Upper lobe of right lung (tissue), 1 donor: ENCODE measurements around the gene KRTAP4-4. TPM values are rescaled to one million over a fixed set of nuclear protein-coding genes. Genes with fewer than 3 reads are reported as not detected.
"Not testable (repeated sequence)": the region's sequence is repeated elsewhere in the genome, so short reads cannot be mapped to it uniquely, and the experiment has no call there.

Experiments used
- ATAC-seq: fragments of 200-7000 bp; cut with Tn5 transposase; one replicate; pipeline ENCODE4 v1.9.1; 2020; ENCODE audit warnings: mild to moderate bottlenecking, moderate library complexity
- DNase-seq: peaks from one replicate; pipeline ENCODE4 v3.0.0-alpha.2; 2020
- H3K27ac ChIP-seq: fragments of 200-600 bp; one replicate; pipeline ENCODE4 v1.8.0; 2022
- H3K27me3 ChIP-seq: fragments of 200-600 bp; one replicate; pipeline ENCODE4 v1.8.0; 2022; ENCODE audit warnings: mild to moderate bottlenecking
- H3K36me3 ChIP-seq: fragments of 200-600 bp; one replicate; pipeline ENCODE4 v1.8.0; 2022
- H3K4me1 ChIP-seq: fragments of 200-600 bp; one replicate; pipeline ENCODE4 v1.8.0; 2022
- H3K4me3 ChIP-seq: fragments of 200-600 bp; one replicate; pipeline ENCODE4 v1.8.0; 2022; ENCODE audit warnings: mild to moderate bottlenecking
- H3K9me3 ChIP-seq: fragments of 200-600 bp; one replicate; pipeline ENCODE4 v1.8.0; 2022
- CTCF ChIP-seq: fragments of 200-600 bp; IDR thresholded peaks from one replicate; pipeline ENCODE4 v1.8.0; 2022; ENCODE audit warnings: antibody characterized with exemption
- intact Hi-C: fragments of 100-400 bp; cut with DNase I; formaldehyde crosslinking; loops from one replicate; pipeline ENCODE4 v1.11.0; 2022
- long read RNA-seq: library from polyadenylated mRNA; unstranded; transcript quantifications from one replicate; pipeline ENCODE4 v2.0.0, GENCODE V29; 2021
- total RNA-seq: library from RNA; stranded (reverse); fragmentation: NEBNext Ultra II Directional; extraction: Animal tissue kit (Norgen Biotek cat#: 25700); gene quantifications from one replicate; pipeline ENCODE4 v1.2.1, GENCODE V29; 2021
- donor health status: DM: no; HTN: yes; CAD: no; lungs with severe emphysema.

The KRTAP4-4 gene
- total RNA-seq, result not detected
- long read RNA-seq, result 0 reads

- no peak for DNase-seq
- Histone ChIP-seq H3K4me3 (no peak within 1 kb of the TSS), H3K9me3 (no peaks in the 10 kb centered on the region), H3K27me3 (peaks cover 7% of the 10 kb centered on the region), H3K36me3 (no peaks in the 10 kb centered on the region), H3K4me1 (no peaks in the 10 kb centered on the region), H3K27ac (no peak within 1 kb of the TSS)
- intact Hi-C loops, result no loop called here
- ATAC-seq, result no peak
- TF ChIP-seq CTCF, result no peak
These were observed at the start of gene KRTAP4-4 for GRCh38 chr17:41160648-41161047. TSS of gene KRTAP4-4 (minus strand) at chr17:41160748. CDS start at chr17:41160691, 57 bp downstream.

GRCh38 chr17:41199421-41200078 lies 39.0 kb upstream of the KRTAP4-4 start:
- no peaks in the 10 kb centered on the region for H3K36me3 ChIP-seq
- no peaks in the 10 kb centered on the region for H3K27me3 ChIP-seq
- H3K4me1 ChIP-seq, result no peaks in the 10 kb centered on the region
- intact Hi-C loops, result no loop called here
- no peak for ATAC-seq
- no peak for DNase-seq
- H3K27ac ChIP-seq, result no peak overlapping the region
- TF ChIP-seq CTCF, result no peak
- H3K9me3 ChIP-seq, result no peaks in the 10 kb centered on the region
- no peak overlapping the region for H3K4me3 ChIP-seq

- no peak for ATAC-seq
- no peak overlapping the region for H3K27ac ChIP-seq
- H3K9me3 ChIP-seq, result no peaks in the 10 kb centered on the region
- no peak for TF ChIP-seq CTCF
- peaks cover 4% of the 10 kb centered on the region for H3K27me3 ChIP-seq
- no peak overlapping the region for H3K4me3 ChIP-seq
- intact Hi-C loops, result no loop called here
- H3K4me1 ChIP-seq, result no peaks in the 10 kb centered on the region
- DNase-seq, result no peak
- H3K36me3 ChIP-seq, result no peaks in the 10 kb centered on the region
These were observed 35.5 kb upstream of the KRTAP4-4 start for GRCh38 chr17:41196068-41196467.

- Histone ChIP-seq H3K36me3 (no peaks in the 10 kb centered on the region), H3K9me3 (no peaks in the 10 kb centered on the region), H3K4me1 (no peaks in the 10 kb centered on the region), H3K27me3 (peaks cover 19% of the 10 kb centered on the region), H3K27ac (no peak overlapping the region), H3K4me3 (no peak overlapping the region)
- no peak for TF ChIP-seq CTCF
- DNase-seq (no peak), ATAC-seq (no peak)
- intact Hi-C loops, result no loop called here
These were observed 29.8 kb upstream of the KRTAP4-4 start for GRCh38 chr17:41190328-41190727.

GRCh38 chr17:41189837-41190318 lies 29.3 kb upstream of the KRTAP4-4 start, which contains the start of gene KRTAP9-1:
TSS of gene KRTAP9-1 (plus strand) at chr17:41189887. CDS start at chr17:41189887, 0 bp downstream.
- H3K4me3 ChIP-seq, DNase-seq, H3K36me3 ChIP-seq, intact Hi-C loops, ATAC-seq, H3K27ac ChIP-seq, H3K4me1 ChIP-seq, H3K9me3 ChIP-seq: not testable (repeated sequence)
- H3K27me3 ChIP-seq, result peaks cover 19% of the 10 kb centered on the region

- DNase-seq (no peak), ATAC-seq (no peak)
- no peak for TF ChIP-seq CTCF
- Histone ChIP-seq H3K4me1 (no peaks in the 10 kb centered on the region), H3K36me3 (no peaks in the 10 kb centered on the region), H3K27me3 (peaks cover 19% of the 10 kb centered on the region), H3K27ac (no peak overlapping the region), H3K4me3 (no peak overlapping the region), H3K9me3 (no peaks in the 10 kb centered on the region)
- intact Hi-C loops, result no loop called here
These were observed 26.3 kb upstream of the KRTAP4-4 start for GRCh38 chr17:41186872-41187271.
